ENCODE measurements around the gene RXRB. TPM values are rescaled to one million over a fixed set of nuclear protein-coding genes. Genes with fewer than 3 reads are reported as not detected.
A peak's percentile ranks its signal among the peaks of the same experiment; 100 is the strongest.

The RXRB gene
- total and polyA plus RNA-seq, 10 of the 15 experiments (the other 5 are each of a cell fraction or from before 2014, with no cell fraction given), result 0.71 to 35.0 (median 20.4) TPM

DNA sequence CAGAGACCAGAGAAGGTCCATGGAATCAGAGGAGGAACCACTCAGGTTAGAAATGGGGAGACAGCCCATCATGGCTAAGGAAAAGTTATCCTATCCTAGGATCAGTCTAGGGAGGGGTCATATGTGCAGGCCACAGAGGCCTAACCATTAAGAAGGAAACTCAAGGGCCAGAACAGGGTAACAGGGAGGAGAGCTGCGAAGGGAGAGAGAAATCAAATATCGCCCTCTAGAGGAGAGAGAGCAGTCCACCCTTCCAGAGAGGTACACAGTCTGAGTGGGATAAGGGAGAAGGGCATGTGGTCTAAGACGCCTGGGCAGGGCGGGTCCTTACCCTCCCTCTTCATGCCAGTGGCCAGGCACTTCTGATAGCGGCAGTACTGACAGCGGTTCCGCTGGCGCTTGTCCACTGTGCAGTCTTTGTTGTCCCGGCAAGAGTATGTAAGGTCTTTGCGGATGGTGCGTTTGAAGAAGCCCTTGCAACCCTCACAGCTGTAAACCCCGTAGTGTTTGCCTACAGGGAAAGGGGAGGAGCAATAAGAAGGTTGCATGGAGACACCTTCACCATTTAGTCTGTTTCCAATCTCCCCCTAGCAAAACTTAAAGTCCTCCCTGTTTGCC is 2.9 kb downstream of the RXRB start:
- no peaks in the 10 kb centered on the region for H4K20me1 ChIP-seq (ENCODE audit: control insufficient read depth, insufficient read depth)
- no peak overlapping the region for H3K9ac ChIP-seq (ENCODE audit: control insufficient read depth, insufficient read depth, low read length)
- no peak overlapping the region for H3K27ac ChIP-seq (ENCODE audit: control insufficient read depth, insufficient read depth)
- peaks cover 21% of the 10 kb centered on the region for H3K4me1 ChIP-seq (ENCODE audit: control insufficient read depth, insufficient read depth, low read length)
- no peak for DNase-seq (ENCODE audit: low read depth, low spot score)
- peaks cover 31% of the 10 kb centered on the region for H3K79me2 ChIP-seq (ENCODE audit: control insufficient read depth, insufficient read depth, low read length)
- WGBS (ENCODE audit: insufficient coverage, insufficient replicate concordance, low lambda C conversion rate, missing lambda C conversion rate), result 49% methylated on average over 12 of the region's 12 CpGs
- no peak overlapping the region; the same call in 1 of the 2 replicates for H3K4me2 ChIP-seq (ENCODE audit: control insufficient read depth, insufficient read depth)
- TF ChIP-seq POLR2AphosphoS2 (IDR thresholded peaks at IDR 0.05; ENCODE audit: low read depth, low read length) (0 out of 2 replicates have a peak, but pooled peaks have one; percentile 61), SMC3 (IDR thresholded peaks at IDR 0.05; ENCODE audit: borderline replicate concordance, low read length) (peak; percentile 57), ESRRA (IDR thresholded peaks at IDR 0.05; ENCODE audit: low read length) (0 out of 2 replicates have a peak, but pooled peaks have one; percentile 31), NBN (IDR thresholded peaks at IDR 0.05) (0 out of 2 replicates have a peak, but pooled peaks have one; percentile 41), SRF (IDR thresholded peaks at IDR 0.05; ENCODE audit: low read depth in 2 of 2, low read length in 2 of 2) (no peak), HDGF (IDR thresholded peaks at IDR 0.05) (peak; percentile 87; the same call in 1 of the 2 replicates), RAD21 (IDR thresholded peaks at IDR 0.05; ENCODE audit: insufficient read depth, low read depth, low read length) (peak; percentile 62), RBBP5 (conservative IDR thresholded peaks at IDR 0.05) (no peak), KAT2A (conservative IDR thresholded peaks at IDR 0.05; ENCODE audit: control insufficient read depth, low read depth, low read length) (no peak), DPF2 (IDR thresholded peaks at IDR 0.05) (no peak), CTCF (IDR thresholded peaks at IDR 0.05 in 2 of 3, conservative IDR thresholded peaks at IDR 0.05 in 1 of 3; ENCODE audit: control insufficient read depth in 2 of 3, extremely low read depth in 1 of 3, insufficient read depth in 1 of 3, low read depth in 3 of 3, low read length in 3 of 3) (peak; percentile 72 to 81 (median 73))
- TF ChIP-seq, protein P1, sequence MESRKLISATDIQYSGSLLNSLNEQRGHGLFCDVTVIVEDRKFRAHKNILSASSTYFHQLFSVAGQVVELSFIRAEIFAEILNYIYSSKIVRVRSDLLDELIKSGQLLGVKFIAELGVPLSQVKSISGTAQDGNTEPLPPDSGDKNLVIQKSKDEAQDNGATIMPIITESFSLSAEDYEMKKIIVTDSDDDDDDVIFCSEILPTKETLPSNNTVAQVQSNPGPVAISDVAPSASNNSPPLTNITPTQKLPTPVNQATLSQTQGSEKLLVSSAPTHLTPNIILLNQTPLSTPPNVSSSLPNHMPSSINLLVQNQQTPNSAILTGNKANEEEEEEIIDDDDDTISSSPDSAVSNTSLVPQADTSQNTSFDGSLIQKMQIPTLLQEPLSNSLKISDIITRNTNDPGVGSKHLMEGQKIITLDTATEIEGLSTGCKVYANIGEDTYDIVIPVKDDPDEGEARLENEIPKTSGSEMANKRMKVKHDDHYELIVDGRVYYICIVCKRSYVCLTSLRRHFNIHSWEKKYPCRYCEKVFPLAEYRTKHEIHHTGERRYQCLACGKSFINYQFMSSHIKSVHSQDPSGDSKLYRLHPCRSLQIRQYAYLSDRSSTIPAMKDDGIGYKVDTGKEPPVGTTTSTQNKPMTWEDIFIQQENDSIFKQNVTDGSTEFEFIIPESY (IDR thresholded peaks at IDR 0.05), result peak; percentile 70; the same call in 1 of the 2 replicates
- ChIA-PET POLR2A (interaction anchor here (0.6 to 1.1 kb wide), 4 partner anchors 11 to 1562 kb away, joined by 3 to 5 read pairs (median 4); partner anchors contain the start of gene RING1), SMC1A (ENCODE audit: uncharacterized antibody, unreplicated experiment) (interaction anchor here (0.8 to 1.6 kb wide), 13 partner anchors 11 to 148 kb away, joined by 3 to 5 read pairs (median 4); partner anchors contain the start of gene RING1), RAD21 (ENCODE audit: unreplicated experiment) (interaction anchor here (1.0 to 1.7 kb wide), 11 partner anchors 11 to 183 kb away, joined by 3 to 9 read pairs (median 3); partner anchors contain the start of gene RING1), CTCF (interaction anchor here (0.7 to 5.8 kb wide), 34 partner anchors 11 to 352 kb away, joined by 3 to 41 read pairs (median 4); partner anchors contain the start of gene RING1)
- H3K36me3 ChIP-seq (ENCODE audit: control insufficient read depth in 2 of 2, insufficient read depth in 2 of 2, low read length in 1 of 2), result peaks cover 13 to 33% of the 10 kb centered on the region in 2 experiments
- no peaks in the 10 kb centered on the region; a peak in 1 of 4 replicates for H3K27me3 ChIP-seq (replicated peaks in 1 of 2; ENCODE audit: control insufficient read depth in 2 of 2, insufficient read depth in 2 of 2, low read length in 1 of 2)
- no peak overlapping the region for H2AFZ ChIP-seq (ENCODE audit: control insufficient read depth, low read depth, low read length)
- intact Hi-C loops (cut with micrococcal nuclease; ENCODE audit: unreplicated experiment) (loop anchor here (1.0 kb wide), 1 partner anchor 36 kb away; no protein-coding TSS in a partner anchor), in situ Hi-C loops (cut with MboI) (no loop called here)
- no peaks in the 10 kb centered on the region for H3K9me3 ChIP-seq (replicated peaks; ENCODE audit: control insufficient read depth, insufficient read depth, low read length)
- BruUV-seq (replicated peaks), result no TSS peak
- H3K4me3 ChIP-seq, result no peak overlapping the region
- FAIRE-seq, result peak; percentile 71
- peak; percentile 69 for ATAC-seq

Measured in GM12878 (cell line).